HK-2 (cell line): ENCODE data around the gene OCA2.
"Not testable (repeated sequence)": the region's sequence is repeated elsewhere in the genome, so short reads cannot be mapped to it uniquely, and the experiment has no call there.

Experiments used
- DNase-seq: peaks from one replicate; pipeline ENCODE4 v3.0.0-alpha.2; 2018; ENCODE audit not compliant: unreplicated experiment

The OCA2 gene

DNA sequence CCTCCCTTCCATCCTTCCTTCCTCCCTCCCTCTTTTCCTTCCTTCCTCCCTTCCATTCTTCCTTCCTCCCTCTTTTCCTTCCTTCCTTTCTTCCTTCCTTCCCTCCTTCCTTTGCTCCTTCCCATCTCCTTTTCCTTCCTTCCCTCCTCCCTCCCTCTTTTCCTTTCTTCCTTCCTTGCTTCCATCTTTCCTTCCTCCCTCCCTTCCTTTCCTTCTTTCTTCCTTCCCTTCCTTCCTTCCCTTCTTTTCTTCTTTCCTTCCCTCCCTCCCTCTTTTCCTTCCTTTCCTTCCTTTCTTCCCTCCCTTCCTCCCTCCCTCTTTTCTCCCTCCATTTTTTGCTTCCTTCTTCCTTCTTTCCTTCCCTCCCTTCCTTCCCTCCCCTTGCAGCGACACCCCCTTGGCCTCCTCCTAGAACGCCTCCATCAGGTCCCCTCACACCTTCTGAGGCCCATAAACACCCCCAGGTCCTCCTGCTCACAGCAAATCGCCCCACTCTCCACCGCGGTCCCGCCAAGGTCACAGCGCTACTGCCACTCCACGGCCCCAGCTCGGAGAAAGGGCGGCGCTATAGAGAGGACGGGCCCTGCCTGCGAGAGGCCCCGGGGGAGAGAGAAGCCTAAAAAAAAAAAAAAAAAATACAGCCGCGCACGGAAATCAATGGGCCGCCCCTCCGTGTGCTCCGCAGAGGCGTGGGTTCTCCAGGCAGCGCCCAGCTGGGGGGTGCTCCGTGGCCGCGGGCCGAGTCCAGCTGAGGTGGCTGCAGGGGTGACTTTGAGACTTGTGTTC lies 328.2 kb downstream of the OCA2 start:
- no peak for DNase-seq

DNA sequence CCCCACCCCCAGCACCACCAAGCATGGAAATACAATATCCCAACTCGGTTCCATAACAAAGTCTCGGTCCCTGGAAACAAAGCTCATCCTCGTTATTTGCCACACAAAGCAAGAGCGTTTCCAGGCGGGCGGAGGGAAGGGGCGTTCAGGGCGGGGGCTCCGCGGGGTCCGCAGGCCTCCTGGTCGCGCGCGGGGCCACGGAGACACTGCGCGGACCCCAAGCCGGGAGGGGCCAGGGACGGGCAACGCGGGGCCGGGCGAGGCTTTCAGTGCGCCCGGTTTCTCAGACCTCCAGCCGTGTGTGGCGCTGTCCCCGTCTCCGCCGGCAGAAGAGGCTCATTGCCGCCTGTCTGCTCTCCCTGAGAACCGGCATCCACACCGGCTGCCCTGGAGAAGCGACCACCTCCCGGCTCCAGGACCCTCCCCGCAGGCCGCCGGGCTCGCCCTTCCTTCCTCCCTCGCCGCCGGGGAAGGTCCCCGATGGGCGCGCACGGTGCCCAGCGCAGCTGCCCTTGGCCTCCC lies 329.0 kb downstream of the OCA2 start:
- DNase-seq = no peak

DNA sequence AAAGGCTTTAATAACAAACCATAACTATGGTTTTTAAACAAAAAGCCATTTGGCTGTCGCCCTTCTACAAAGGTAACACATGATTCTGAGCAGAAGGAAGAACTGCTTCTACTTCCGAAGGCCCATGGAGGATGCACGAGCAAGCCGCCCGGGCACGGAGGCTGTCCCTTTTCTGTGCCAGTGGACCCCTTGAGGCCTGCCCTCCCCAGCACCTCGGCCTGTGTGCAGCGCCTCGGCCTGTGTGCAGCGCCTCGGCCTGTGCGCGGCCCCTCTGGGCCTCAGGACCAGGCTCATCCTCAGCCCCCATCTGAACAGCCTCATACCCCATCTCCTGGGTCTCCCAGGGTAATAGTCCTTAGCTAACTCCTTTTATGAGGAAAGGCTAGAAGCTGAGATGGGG lies 329.5 kb downstream of the OCA2 start:
- DNase-seq = no peak

DNA sequence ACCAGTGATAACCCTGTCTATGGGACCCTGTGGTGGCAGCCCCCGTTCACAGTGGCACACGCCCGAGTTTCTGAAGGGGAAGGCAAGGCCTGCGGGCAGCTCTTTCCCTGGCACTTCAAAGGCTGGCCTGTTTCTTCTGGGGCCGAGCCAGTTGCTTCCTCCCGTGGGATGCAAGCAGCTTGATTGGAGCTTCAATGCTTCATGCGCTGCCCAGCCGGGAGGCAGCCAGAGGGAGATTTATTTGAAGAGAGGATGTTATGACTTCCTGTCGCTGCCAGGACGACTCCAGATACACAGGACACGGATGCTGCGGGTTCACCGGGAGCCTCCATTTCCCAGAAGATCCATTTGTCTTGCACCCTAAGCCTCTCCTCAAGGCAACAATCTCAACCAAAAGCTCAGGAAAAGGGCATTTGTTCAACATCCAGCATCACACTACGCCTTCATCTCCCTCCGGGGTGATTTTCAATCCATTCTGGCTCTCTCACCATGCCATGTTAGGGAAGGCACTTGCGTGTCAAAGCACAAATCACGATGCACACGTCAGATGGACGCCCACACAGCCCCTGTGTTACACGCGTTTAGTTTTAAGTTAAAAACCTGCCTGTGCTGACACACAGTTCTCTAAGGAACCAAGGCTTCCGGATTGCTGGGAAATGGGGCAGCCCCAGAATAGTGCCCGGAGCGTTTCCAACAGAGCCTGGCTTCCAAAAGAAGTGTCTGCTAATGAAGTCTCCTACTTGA lies 330.2 kb downstream of the OCA2 start:
- no peak for DNase-seq

DNA sequence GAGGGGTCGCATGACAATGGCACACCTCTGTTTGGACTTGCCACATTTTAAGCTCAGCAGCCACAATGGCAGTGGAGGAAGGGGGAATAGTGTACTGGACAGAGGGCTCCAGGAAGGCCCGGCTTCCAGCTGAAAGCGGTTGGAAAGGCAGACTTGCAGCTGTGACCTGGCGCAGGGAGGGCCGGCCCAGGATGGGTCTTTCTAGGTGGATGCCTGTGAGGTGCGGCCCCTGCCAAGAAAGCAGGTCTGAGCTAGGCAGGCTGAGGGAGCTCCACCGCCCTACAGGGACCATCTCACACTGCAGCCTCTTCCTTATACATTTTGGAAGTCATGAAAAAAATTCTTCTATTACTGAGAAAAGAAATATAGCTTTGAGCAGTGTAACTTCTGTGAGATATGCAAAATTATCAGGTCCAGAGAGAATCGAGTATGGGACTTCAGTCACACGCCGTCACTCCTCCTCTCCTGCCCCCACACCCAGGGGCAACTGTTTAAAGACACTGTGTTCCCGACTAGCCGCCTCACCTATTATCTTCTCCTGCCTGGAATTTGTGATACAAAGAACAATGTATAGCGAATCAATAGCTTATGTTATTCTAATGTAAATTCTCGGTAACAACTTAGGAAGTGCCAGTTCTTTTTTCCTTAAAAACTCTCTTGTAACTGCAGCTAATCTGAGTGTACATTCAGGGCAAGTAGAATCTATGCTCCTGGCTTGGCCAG lies 331.0 kb downstream of the OCA2 start:
- no peak for DNase-seq

DNA sequence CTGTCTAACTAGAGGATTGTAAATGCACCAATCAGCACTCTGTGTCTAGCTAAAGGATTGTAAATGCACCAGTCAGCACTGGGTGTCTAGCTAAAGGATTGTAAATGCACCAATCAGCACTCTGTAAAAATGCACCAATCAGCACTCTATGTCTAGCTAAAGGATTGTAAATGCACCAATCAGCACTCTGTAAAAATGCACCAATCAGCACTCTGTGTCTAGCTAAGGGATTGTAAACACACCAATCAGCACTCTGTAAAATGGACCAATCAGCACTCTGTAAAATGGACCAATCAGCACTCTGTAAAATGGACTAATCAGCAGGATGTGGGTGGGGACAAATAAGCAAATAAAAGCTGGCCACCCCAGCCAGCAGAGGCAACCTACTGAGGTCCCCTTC lies 331.7 kb downstream of the OCA2 start:
- DNase-seq = not testable (repeated sequence)

DNA sequence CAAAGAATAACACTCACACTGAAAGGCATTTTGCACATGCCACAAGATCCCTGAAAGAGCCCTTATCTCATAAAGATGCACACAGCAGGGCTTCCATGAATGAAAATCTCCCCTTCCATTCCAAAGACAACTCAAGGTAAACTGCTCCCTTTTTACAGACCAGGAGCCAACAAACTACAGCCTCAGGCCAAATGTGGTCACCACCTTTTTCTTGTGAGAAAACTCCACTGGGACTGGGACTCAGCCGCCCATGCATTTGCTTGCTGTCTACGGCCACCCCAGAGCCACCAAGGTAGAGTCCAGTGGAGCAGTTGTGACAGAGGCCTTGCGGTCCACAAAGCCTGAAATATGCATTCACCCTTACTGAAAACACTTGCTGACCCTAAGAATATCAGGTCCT lies 334.8 kb downstream of the OCA2 start:
- DNase-seq = no peak

DNA sequence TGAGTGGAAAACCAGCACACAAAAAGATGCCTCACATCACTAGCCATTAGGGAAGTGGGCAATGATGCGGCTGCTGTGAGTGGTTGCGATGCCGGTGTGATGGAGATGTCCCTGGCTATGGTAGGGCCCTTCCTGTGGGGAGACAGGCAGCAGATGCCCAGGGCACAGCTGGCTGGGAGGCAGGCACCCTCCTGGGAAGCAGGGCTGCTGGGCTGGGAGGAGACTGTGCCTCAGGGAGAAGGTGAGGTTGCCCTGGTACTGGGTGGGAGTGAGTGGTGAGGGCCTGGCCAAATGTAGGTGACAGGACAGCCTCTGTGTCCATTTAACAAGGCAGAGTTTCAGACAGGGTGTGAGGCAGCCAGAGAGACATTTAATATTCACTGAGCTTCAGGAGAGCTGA lies 335.6 kb downstream of the OCA2 start:
- DNase-seq = no peak

DNA sequence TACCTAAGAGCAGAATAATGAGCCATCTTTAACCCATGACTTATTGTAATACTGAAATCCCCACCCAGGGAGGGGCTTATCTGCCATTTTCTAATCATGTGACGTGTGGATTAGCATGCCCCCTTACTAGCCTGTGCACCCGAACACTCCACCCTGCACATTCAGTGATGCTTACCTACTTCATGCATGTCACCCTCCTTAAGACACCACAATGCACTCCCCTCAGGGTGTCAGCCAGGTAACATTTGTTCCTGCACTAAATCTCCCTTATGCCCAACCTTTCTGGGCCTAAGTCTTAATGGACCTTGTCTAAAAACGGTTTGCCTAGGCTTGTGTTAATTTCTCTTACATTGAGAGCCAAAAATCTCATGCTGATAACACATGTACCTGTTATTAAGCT lies 336.6 kb downstream of the OCA2 start:
- no peak for DNase-seq

DNA sequence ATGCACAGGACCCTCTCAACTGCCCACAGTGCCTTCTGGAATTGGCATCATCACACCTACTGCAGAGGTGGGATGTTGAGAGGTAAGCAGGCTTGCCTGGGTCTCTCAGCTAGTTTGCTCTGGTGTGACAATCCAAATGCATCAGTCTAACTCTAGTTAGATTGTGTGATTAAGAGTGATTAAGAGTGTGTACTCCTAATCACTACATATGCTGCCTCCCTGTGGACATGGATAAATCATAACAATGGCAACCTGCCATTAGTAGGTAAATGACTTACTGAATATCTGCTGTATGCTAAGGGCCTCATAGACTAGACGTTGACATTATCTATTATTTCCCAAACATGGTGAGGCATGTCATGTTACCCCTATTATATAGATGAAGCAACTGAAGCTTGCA lies 342.1 kb downstream of the OCA2 start:
- DNase-seq = no peak

DNA sequence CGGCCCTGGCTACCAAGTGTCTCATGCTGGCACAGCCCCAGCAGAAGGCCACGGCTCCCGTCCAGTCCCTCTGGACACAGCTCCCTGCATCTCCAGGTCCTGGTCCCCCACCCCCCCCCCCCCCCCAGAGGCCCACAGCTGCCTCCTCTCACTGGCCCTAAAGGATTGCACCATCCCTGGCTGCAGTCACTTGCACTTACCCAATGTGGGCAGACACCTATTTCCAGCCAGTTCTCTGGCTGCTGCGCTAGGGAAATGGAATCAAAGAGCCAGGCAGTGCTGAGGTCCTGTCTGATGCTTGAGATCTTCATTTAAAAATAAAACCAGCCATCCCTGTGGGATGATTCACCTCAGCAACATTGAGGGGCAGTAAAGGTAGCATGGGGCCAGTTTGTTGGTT lies 346.4 kb downstream of the OCA2 start:
- DNase-seq = no peak

DNA sequence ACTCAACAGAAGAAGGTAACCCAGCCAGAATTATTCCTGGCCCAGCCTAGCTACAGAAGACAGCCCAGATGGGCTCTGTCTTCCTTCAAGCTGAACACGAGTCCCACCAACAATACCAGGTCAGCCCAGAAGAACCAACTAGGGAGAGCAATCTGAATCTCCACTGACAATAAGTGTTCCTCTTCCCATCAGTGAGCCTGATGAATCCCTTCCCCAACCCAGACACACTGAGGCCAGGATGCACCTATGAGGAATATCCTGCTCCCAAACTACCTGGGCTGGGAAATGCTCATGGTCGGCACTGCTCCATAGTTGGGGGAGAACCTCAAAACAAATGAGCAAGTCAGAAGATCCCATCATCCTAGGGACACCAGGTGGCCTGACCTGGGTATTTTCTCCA lies 351.1 kb downstream of the OCA2 start:
- DNase-seq = no peak

DNA sequence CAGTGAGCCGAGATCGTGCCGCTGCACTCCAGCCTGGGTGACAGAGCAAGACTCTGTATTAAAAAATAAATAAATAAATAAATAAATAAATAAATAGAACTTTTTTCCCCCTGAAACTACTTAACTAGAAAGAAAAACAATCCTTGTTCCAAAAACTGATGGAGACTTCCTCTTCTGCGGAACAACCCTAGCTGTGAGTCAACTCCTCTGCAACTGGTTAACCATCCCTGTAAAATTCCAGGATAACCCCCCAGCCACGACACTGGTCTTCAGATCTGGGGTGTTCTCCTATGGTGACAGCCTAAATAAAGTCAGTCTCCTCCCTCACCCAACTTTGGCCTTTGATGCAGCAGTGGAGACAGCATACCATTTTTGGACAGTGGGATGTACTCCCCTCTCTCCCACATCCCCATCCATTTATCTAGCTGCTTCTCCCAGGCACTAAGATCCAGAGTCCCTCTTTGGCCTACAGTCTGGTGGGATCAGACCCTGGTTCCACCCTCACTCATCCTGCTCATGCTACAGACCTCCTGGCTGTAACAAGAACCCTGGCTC lies 352.6 kb downstream of the OCA2 start:
- no peak for DNase-seq

DNA sequence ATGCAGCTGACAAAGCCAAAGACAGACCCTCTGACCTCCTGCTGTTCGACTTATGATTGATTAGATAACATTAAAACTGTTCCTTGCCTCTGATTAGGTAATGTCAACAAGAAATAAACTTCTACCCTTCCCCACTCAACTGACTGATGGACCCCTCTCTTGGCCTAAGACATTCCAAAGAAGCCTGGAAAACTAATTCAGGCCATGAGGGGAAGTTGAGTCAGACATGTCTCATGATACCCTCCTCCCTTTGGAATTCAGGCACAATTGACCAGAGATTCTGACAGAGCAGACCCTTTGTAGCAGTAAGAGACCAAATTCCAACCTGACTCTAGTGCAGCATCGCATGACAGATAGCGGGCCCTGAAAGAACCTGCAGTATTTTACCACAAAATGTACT lies 354.5 kb downstream of the OCA2 start:
- DNase-seq = no peak

DNA sequence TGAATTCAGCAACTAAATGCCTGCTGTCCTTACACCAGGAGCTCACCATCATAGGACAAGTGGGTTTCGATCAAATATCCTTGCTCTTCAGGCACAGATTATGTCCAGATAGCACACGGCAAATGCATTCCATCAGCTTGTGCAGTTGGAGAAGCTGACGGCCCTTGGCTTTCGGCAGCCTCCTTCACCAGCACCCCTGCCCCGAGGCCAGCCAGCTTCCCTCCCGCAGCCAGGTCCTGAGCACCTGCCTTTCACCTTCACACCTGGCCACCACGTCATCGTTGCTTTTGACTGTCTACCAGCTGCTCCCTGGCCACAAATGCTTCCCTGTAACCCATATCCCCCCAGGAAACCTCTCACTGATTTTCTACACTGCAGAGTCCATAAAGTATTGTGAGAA lies 355.5 kb downstream of the OCA2 start:
- DNase-seq = no peak

DNA sequence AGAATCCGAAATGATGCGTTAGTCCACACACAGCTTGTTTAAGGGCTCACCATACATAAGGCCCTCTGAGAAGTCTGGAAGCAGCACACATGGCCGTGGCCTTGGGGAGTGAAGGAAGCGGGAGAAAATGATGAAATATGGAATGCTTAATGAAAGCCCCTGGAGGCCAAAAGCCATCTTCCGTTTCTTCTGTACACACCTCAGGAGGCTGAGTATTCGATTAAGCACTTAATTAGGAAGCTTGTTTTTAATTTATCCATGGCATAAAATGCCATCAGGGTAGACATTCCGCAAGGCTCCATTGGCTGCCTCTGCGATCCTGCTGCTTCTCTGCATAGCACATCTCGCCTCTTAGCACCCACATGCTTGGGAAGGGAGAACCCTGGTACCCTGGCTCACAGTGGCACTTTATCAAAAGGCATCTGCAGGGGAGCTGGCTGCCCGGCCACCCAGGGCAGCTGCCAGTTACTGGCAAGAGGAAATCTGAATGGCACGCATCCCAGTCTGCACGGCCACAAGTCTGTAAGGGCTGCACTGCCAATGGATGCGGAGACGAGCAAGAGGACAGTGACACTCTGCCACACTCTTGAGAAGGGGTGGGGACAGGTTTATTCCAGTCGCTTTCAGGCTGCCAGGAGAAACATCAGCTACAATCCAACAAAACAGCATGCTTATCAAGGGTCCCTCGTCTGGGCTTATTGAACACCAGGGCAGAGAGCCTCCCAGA lies 356.2 kb downstream of the OCA2 start:
- no peak for DNase-seq

DNA sequence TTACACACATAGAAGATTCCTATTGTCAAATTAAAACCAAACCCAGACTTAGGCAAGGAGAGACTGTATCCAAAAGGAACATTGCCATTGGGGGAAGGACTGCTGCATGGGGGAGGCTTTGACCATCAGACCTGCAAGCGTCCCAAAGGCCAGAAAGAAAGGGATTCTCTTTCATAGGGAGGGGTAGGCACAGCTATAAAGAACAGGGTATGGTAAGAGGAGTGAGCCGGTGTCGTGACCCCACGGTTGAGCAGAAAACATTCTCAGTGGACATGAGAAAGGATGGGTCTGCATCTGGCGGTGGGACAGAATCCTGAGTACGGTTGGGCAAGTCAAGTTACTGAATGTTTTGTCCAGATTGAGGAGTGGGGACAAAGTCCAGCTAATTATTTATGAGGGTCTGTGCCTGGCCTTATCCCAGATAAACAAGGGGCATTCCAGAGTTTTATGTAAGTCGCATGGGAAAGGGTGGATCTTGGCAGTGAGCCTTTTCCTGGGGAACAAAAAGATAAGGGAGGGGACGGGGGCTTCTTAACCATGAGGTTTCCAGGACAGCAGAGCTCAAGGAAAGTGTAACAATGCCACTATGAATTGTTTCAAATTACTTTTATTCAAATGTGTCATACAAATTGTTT lies 357.8 kb downstream of the OCA2 start:
- no peak for DNase-seq

DNA sequence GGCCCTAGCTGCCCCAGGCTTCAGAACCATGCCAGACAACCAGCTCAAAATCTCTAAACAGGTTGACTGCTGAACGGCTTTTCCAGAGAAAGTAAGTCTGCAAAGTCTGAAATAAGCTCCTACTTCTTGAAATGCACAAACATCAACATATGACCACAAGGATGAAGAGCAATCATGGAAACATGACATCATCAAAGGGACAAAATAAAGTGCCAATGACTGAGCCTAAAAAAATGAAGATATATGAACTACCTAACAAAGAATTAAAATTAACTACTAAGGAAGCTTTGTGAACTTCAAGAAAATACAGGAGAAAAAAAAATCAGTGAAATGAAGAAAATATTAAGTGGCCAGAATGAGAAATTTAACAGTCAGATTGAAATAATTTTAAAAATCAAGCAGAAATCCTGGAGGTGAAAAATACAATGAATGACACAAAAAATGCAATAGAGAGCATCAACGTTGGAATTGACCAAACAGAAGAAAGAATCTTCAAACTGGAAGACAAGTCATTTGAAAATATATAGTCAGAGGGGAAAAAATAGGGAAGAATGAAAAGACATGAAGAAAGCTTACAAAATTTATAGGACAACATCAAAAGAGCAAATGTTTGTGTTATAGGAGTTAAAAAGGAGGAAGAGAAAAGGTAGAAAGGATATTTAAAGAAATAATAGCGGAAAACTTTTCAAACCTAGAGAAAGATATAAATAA lies 364.2 kb downstream of the OCA2 start:
- no peak for DNase-seq

DNA sequence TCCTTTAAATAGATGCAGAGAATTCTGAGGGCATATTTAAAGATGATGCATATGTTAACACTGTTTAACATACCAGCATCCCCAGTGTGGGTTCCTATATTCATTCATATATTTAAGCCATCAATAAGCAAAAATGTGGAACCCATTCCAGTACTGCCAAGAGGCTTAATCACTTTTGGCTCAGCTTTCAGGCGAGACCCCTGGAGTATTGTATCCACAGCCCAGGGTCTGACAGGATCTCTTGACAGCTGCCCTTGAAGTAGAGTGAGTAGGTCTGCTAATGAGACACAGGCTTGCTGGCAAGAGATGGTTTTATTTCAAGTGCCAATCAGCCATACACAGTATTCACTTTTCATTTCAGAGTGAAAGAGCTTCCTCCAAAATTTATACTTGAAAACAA lies 367.3 kb downstream of the OCA2 start:
- DNase-seq = no peak

DNA sequence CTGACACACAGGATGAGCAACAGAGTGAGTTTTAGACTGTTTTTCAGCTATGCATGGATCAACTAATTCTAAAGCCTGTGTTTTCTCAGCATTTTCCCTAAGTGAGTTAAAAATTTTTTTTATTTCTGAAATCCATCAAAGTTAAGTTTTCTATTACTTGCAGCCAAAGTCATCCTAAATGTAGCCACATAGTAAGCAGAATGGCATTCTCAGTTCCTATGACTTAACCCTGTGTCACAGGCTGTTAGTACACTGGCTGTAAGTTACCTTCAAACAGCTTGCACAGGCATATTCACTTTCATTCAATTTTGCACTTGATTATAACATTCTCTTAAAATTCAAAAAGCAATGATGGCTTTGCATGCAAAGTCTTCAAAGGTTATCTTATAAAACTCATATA lies 368.2 kb downstream of the OCA2 start:
- DNase-seq = no peak

DNA sequence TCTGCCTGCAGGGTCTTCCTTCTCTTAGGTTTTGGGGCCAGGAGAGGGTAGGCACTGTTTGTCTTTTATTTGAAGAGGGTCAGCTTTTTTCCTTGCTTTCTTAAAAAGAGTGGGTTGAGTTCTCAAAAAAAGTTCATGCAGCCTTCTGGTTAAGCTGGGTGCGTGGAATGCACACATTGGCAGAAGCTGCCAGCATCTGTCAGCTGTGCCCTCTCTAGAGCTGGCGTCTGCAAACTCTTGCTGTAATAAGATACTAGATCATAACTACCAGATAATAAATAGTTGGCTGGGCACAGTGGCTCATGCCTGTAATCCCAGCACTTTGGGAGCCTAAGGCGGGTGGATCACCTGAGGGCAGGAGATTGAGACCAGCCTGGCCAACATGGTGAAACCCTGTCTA lies 373.4 kb downstream of the OCA2 start:
- no peak for DNase-seq
